Mammary epithelial cell (primary cell): ENCODE data around the gene ATXN2.

Source experiments
- EZH2 ChIP-seq: IDR thresholded peaks from 2 replicates; pipeline ENCODE4 v1.6.1; 2012; ENCODE audit warnings: low read length, inconsistent platforms, borderline replicate concordance
- TF ChIP-seq, protein P1 (sequence below), 2 donors: IDR thresholded peaks in 1 of 2; conservative IDR thresholded peaks in 1 of 2; 2 replicates each; pipeline ENCODE4 v1.5.1; 2011 to 2012; ENCODE audit warnings: inconsistent platforms in 2 of 2, low read length in 2 of 2, mild to moderate bottlenecking in 2 of 2, control low read depth in 1 of 2, low read depth in 1 of 2; ENCODE audit not compliant: insufficient read depth in 1 of 2; ENCODE audit errors: extremely low read depth in 1 of 2

DNA sequence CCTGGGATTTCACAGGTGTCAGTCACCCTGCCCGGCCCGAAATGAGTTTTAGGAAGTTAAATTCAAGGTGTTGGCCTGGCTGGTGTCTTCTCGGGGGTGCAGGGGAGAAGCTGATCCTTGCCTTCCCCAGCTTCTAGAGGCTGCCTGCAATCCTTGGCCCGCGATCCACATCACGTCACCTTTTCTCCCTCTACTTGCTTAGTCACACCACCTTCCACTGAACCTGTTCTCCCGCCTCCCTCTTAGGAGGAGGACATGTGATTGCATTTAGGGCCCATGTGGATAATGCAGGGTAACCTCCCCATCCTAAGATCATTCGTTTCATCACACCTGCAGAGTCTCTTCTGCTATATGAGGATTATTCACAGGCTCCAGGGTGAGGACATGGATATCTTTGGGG, 25.4 kb upstream of the ATXN2 start:
- TF ChIP-seq, protein P1, sequence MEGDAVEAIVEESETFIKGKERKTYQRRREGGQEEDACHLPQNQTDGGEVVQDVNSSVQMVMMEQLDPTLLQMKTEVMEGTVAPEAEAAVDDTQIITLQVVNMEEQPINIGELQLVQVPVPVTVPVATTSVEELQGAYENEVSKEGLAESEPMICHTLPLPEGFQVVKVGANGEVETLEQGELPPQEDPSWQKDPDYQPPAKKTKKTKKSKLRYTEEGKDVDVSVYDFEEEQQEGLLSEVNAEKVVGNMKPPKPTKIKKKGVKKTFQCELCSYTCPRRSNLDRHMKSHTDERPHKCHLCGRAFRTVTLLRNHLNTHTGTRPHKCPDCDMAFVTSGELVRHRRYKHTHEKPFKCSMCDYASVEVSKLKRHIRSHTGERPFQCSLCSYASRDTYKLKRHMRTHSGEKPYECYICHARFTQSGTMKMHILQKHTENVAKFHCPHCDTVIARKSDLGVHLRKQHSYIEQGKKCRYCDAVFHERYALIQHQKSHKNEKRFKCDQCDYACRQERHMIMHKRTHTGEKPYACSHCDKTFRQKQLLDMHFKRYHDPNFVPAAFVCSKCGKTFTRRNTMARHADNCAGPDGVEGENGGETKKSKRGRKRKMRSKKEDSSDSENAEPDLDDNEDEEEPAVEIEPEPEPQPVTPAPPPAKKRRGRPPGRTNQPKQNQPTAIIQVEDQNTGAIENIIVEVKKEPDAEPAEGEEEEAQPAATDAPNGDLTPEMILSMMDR (conservative IDR thresholded peaks at IDR 0.05 in 1 of 2, IDR thresholded peaks at IDR 0.05 in 1 of 2; ENCODE audit: extremely low read depth in 1 of 2, insufficient read depth in 1 of 2, low read depth in 1 of 2, low read length in 2 of 2) = no peak
- no peak for TF ChIP-seq EZH2
